GM12878 (cell line): ENCODE results near the gene RARRES1. TPM values are rescaled to one million over a fixed set of nuclear protein-coding genes. Genes with fewer than 3 reads are reported as not detected.

Experiments used
- ATAC-seq: fragments of 200-7000 bp; cut with Tn5 transposase; 3 replicates; pipeline ENCODE4 v1.9.1; 2020; ENCODE audit warnings: mild to moderate bottlenecking, moderate library complexity
- BruUV-seq: library from RNA; stranded (reverse); fragments of 400-500 nt; replicated peaks from 2 replicates; lab custom pipeline; 2021; lab: Mats Ljungman, UMichigan
- CTCF ChIA-PET: fragments of 300-600 bp; sonication (Branson Sonifier 250); formaldehyde crosslinking; extraction: SDS; loops from one replicate; lab custom pipeline; 2021; ENCODE audit warnings: inconsistent platforms; lab: Yijun Ruan, JAX
- POLR2A ChIA-PET: fragments of 350-600 bp; formaldehyde crosslinking; extraction: SDS; loops from one replicate; lab custom pipeline; 2021; ENCODE audit warnings: inconsistent platforms; lab: Charles Lee
- RAD21 ChIA-PET: fragments of 300-600 bp; sonication (Branson Sonifier 250); formaldehyde crosslinking; loops from one replicate; lab custom pipeline; 2023; ENCODE audit warnings: antibody characterized with exemption; ENCODE audit not compliant: unreplicated experiment; lab: Charles Lee
- SMC1A ChIA-PET: fragments of 300-600 bp; sonication (Branson Sonifier 250); formaldehyde crosslinking; loops from one replicate; lab custom pipeline; 2023; ENCODE audit not compliant: unreplicated experiment, uncharacterized antibody; lab: Charles Lee
- DNase-seq: peaks from one replicate; pipeline ENCODE4 v3.0.0-alpha.2; 2011; ENCODE audit warnings: low read depth, low spot score
- FAIRE-seq: peaks from 3 replicates; lab custom pipeline; 2011; peaks lifted over from hg19 to GRCh38; lab: Jason Lieb, UNC
- H2AFZ ChIP-seq: 2 replicates; pipeline ENCODE4 v1.6.0; 2011; ENCODE audit warnings: low read depth, low read length, control low read depth; ENCODE audit not compliant: control insufficient read depth
- H3K27ac ChIP-seq: 2 replicates; pipeline ENCODE4 v1.5.1; 2011; ENCODE audit warnings: control low read depth; ENCODE audit not compliant: control insufficient read depth, insufficient read depth
- H3K27me3 ChIP-seq, 2 experiments: replicated peaks in 1 of 2; 2 replicates each; pipeline versions ENCODE4 v1.6.0 to v1.6.1; 2011; ENCODE audit warnings: low read length in 1 of 2; ENCODE audit not compliant: control insufficient read depth in 2 of 2, insufficient read depth in 2 of 2
- H3K36me3 ChIP-seq, 2 experiments: 2 replicates each; pipeline ENCODE4 v1.5.1; 2011; ENCODE audit warnings: low read length in 1 of 2; ENCODE audit not compliant: control insufficient read depth in 2 of 2, insufficient read depth in 2 of 2
- H3K4me1 ChIP-seq: 2 replicates; pipeline ENCODE4 v1.6.1; 2011; ENCODE audit warnings: mild to moderate bottlenecking, low read length, moderate library complexity, mixed read lengths; ENCODE audit not compliant: control insufficient read depth, insufficient read depth
- H3K4me2 ChIP-seq: 2 replicates; pipeline ENCODE4 v1.6.0; 2011; ENCODE audit warnings: control low read depth; ENCODE audit not compliant: control insufficient read depth, insufficient read depth
- H3K4me3 ChIP-seq: fragments of 200-600 bp; sonication (generic); 2 replicates; pipeline ENCODE4 v1.5.1; 2016
- H3K79me2 ChIP-seq: 2 replicates; pipeline ENCODE4 v1.6.0; 2011; ENCODE audit warnings: low read length; ENCODE audit not compliant: control insufficient read depth, insufficient read depth
- H3K9ac ChIP-seq: 2 replicates; pipeline ENCODE4 v1.8.0; 2011; ENCODE audit warnings: low read length, control low read depth, mixed read lengths; ENCODE audit not compliant: control insufficient read depth, insufficient read depth
- H3K9me3 ChIP-seq: replicated peaks from 3 replicates; pipeline ENCODE4 v1.5.1; 2011; ENCODE audit warnings: mild to moderate bottlenecking, low read length; ENCODE audit not compliant: control insufficient read depth, insufficient read depth
- H4K20me1 ChIP-seq: 2 replicates; pipeline ENCODE4 v1.6.0; 2011; ENCODE audit not compliant: control insufficient read depth, insufficient read depth
- BHLHE40 ChIP-seq, 2 experiments: fragments of 450-650 bp in 1 of 2; IDR thresholded peaks; 2 replicates each; pipeline ENCODE4 v1.6.1; 2011 to 2017; ENCODE audit warnings: low read depth in 2 of 2, borderline replicate concordance in 1 of 2, improper control_type of control experiment in 1 of 2, low read length in 1 of 2, mild to moderate bottlenecking in 1 of 2
- CHD4 ChIP-seq: fragments of 200-600 bp; sonication (generic); IDR thresholded peaks from 2 replicates; pipeline ENCODE4 v1.6.1; 2016; ENCODE audit warnings: mild to moderate bottlenecking
- ELK1 ChIP-seq: IDR thresholded peaks from 2 replicates; pipeline ENCODE4 v1.6.1; 2012; ENCODE audit warnings: low read depth, low read length, improper control_type of control experiment
- FOS ChIP-seq: IDR thresholded peaks from 3 replicates; pipeline ENCODE4 v1.6.1; 2011; ENCODE audit warnings: borderline replicate concordance; ENCODE audit not compliant: insufficient read length; ENCODE audit errors: extremely low read depth
- IRF5 ChIP-seq: fragments of 450-650 bp; IDR thresholded peaks from 2 replicates; pipeline ENCODE4 v1.6.1; 2017; ENCODE audit warnings: borderline replicate concordance
- MXI1 ChIP-seq: fragments of 150-350 bp; IDR thresholded peaks from 2 replicates; pipeline ENCODE4 v1.6.1; 2011; ENCODE audit warnings: low read depth, mild to moderate bottlenecking, inconsistent platforms, low read length, improper control_type of control experiment
- NBN ChIP-seq: fragments of 450-650 bp; IDR thresholded peaks from 2 replicates; pipeline ENCODE4 v1.6.1; 2016
- RB1 ChIP-seq: fragments of 450-650 bp; formaldehyde crosslinking; IDR thresholded peaks from 2 replicates; pipeline ENCODE4 v1.6.1; 2017; ENCODE audit warnings: mild to moderate bottlenecking, borderline replicate concordance
- RELA ChIP-seq: fragments of 450-650 bp; IDR thresholded peaks from 2 replicates; pipeline ENCODE4 v1.8.0; 2014; ENCODE audit warnings: borderline replicate concordance; ENCODE audit not compliant: partially characterized antibody
- RUNX3 ChIP-seq: IDR thresholded peaks from 2 replicates; pipeline ENCODE4 v1.6.1; 2012; ENCODE audit warnings: low read length, inconsistent platforms
- SIX5 ChIP-seq: IDR thresholded peaks from 2 replicates; pipeline ENCODE4 v1.6.1; 2011; ENCODE audit warnings: mild to moderate bottlenecking, low read depth, low read length, moderate library complexity; ENCODE audit not compliant: severe bottlenecking
- WGBS: methylation state at CpG from one replicate; pipeline ENCODE4 v1.1.6; 2016; ENCODE audit warnings: low lambda C conversion rate; ENCODE audit not compliant: insufficient replicate concordance, insufficient coverage; ENCODE audit errors: missing lambda C conversion rate; 5-methylcytosine and 5-hydroxymethylcytosine counted together
- in situ Hi-C: fragments of 300-500 bp; cut with MboI; formaldehyde crosslinking; loops from 9 replicates; pipeline ENCODE4 v1.14.3; 2018; ENCODE audit warnings: mixed read lengths
- intact Hi-C: fragments of 100-400 bp; cut with micrococcal nuclease; formaldehyde crosslinking; loops from one replicate; pipeline ENCODE4 v1.14.2; 2022; ENCODE audit not compliant: unreplicated experiment
- polyA plus RNA-seq, 11 experiments: library from polyadenylated mRNA; depleted of rRNA in 4 of 11; unstranded in 6 of 11; stranded (reverse) in 5 of 11; fragments of >200 nt; fragmentation: Nextera tagmentation in 4 of 11; fragmentation: Illumina TruSeq in 1 of 11; extraction: Ambion mirVana in 4 of 11; extraction: Trizol in 1 of 11; gene quantifications; 1 replicate in 1 of 11; 2 replicates in 10 of 11; pipeline versions ENCODE4 v1.2.1 to v1.2.3, GENCODE V29; 2011 to 2016; ENCODE audit warnings: inconsistent platforms in 2 of 11, missing spikeins in 2 of 11, low read depth in 1 of 11
- total RNA-seq, 4 experiments: library from RNA; depleted of rRNA in 3 of 4; stranded (reverse); fragments of >200 nt in 3 of 4; fragmentation: Illumina TruSeq in 1 of 4; extraction: Trizol in 1 of 4; gene quantifications; 2 replicates each; pipeline versions ENCODE4 v1.2.1 to v1.2.3, GENCODE V29; 2013 to 2021
- TF ChIP-seq, protein P1 (sequence below): IDR thresholded peaks from 2 replicates; pipeline ENCODE4 v1.6.1; 2011; ENCODE audit warnings: low read depth, low read length, improper control_type of control experiment, borderline replicate concordance

RARRES1 gene
- total and polyA plus RNA-seq, 10 of the 15 experiments (the other 5 are each of a cell fraction or from before 2014, with no cell fraction given) = 0.02 to 0.83 (median 0.63) TPM; not detected in 7

DNA sequence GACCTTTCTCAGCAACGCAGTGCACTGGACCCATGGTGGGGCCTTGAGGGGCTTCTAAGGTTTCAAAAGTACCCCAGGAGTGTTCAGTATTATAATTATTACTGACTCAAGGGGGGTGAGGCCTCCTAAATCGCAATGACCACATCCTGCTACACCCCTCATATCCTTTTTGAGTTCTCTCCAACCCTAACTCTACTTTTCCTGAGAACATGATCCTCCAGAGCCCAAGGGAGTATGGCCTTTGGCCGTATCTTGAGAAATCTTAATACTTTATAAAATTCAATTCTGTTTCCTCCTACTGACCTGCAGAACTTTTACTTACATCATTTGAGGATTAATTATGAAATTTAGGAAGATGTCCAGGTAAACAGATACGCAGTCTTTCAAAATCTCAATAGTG, 30.4 kb upstream of the RARRES1 start:
- Histone ChIP-seq H3K27me3 (no peaks in the 10 kb centered on the region), H3K4me2 (no peak overlapping the region)
- POLR2A ChIA-PET = no interaction called here
- no peak for FAIRE-seq
- TF ChIP-seq SIX5 (no peak), BHLHE40 (IDR thresholded peaks at IDR 0.05; ENCODE audit: borderline replicate concordance in 1 of 2, low read depth in 2 of 2, low read length in 1 of 2) (no peak), FOS (no peak), CHD4 (no peak), NBN (no peak), IRF5 (no peak), RB1 (no peak), MXI1 (no peak), RUNX3 (no peak), ELK1 (no peak), RELA (no peak)
- TF ChIP-seq, protein P1, sequence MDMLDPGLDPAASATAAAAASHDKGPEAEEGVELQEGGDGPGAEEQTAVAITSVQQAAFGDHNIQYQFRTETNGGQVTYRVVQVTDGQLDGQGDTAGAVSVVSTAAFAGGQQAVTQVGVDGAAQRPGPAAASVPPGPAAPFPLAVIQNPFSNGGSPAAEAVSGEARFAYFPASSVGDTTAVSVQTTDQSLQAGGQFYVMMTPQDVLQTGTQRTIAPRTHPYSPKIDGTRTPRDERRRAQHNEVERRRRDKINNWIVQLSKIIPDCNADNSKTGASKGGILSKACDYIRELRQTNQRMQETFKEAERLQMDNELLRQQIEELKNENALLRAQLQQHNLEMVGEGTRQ = no peak
- TF ChIP-seq, all 136 proteins: peak for 0
- H4K20me1 ChIP-seq = no peaks in the 10 kb centered on the region
- H3K9me3 ChIP-seq = no peaks in the 10 kb centered on the region
- CTCF ChIA-PET = interaction anchor here (0.9 kb wide), 1 partner anchor 35 kb away, joined by 3 read pairs; no protein-coding TSS in a partner anchor
- no peak overlapping the region for H2AFZ ChIP-seq
- 68% methylated on average over 4 of the region's 4 CpGs for whole genome bisulfite sequencing
- H3K79me2 ChIP-seq = no peaks in the 10 kb centered on the region
- RAD21 ChIA-PET = no interaction called here
- H3K4me3 ChIP-seq = no peak overlapping the region
- no peak for ATAC-seq
- H3K9ac ChIP-seq = no peak overlapping the region
- H3K36me3 ChIP-seq = no peaks in the 10 kb centered on the region
- H3K4me1 ChIP-seq = no peaks in the 10 kb centered on the region
- in situ Hi-C loops (no loop called here), intact Hi-C loops (no loop called here)
- DNase-seq = no peak
- SMC1A ChIA-PET = no interaction called here
- no TSS peak for BruUV-seq
- no peak overlapping the region for H3K27ac ChIP-seq
